Right atrium auricular region (tissue), 2 donors: Measurements from ENCODE around the gene CREBRF. TPM values are rescaled to one million over a fixed set of nuclear protein-coding genes. Genes with fewer than 3 reads are reported as not detected.

Source experiments
- DNase-seq: peaks from one replicate; pipeline ENCODE4 v3.0.0-alpha.2; 2019; ENCODE audit warnings: low spot score
- H3K27ac ChIP-seq, 2 donors: fragments of 200-600 bp; sonication (generic); 1 replicate in 1 of 2; 2 replicates in 1 of 2; pipeline ENCODE4 v1.5.1; 2016 to 2019
- H3K27me3 ChIP-seq, 2 donors: fragments of 200-600 bp; sonication (generic); one replicate each; pipeline versions ENCODE4 v1.5.1 to v1.6.0; 2017 to 2019
- H3K36me3 ChIP-seq: fragments of 200-600 bp; sonication (generic); one replicate; pipeline ENCODE4 v1.5.1; 2016
- H3K4me1 ChIP-seq, 2 donors: fragments of 200-600 bp; sonication (generic); one replicate each; pipeline versions ENCODE4 v1.5.1 to v1.6.0; 2017 to 2019
- H3K4me3 ChIP-seq, 2 donors: fragments of 200-600 bp; sonication (generic); 1 replicate in 1 of 2; 2 replicates in 1 of 2; pipeline ENCODE4 v1.5.1; 2017 to 2019; ENCODE audit warnings: mild to moderate bottlenecking in 1 of 2, moderate library complexity in 1 of 2
- H3K9me3 ChIP-seq, 2 donors: fragments of 200-600 bp; sonication (generic); one replicate each; pipeline ENCODE4 v1.5.1; 2019
- CTCF ChIP-seq, 2 donors: fragments of 200-600 bp; sonication (generic); IDR thresholded peaks; one replicate each; pipeline ENCODE4 v1.5.1; 2019; ENCODE audit warnings: antibody characterized with exemption in 2 of 2
- total RNA-seq, 2 donors: library from RNA; depleted of rRNA; stranded (reverse); fragments of >200 nt; gene quantifications; one replicate each; pipeline ENCODE4 v1.1.0, GENCODE V29; 2016

Gene CREBRF
- total RNA-seq, 2 donors from 2014 or later, result 20.9 to 22.5 TPM

GRCh38 chr5:173178369-173178910 is 122.3 kb downstream of the CREBRF start:
- no peak overlapping the region for H3K27ac ChIP-seq
- H3K9me3 ChIP-seq, result peaks cover 0 to 8% of the 10 kb centered on the region in 2 donors
- no peaks in the 10 kb centered on the region for H3K4me1 ChIP-seq
- H3K27me3 ChIP-seq, result no peaks in the 10 kb centered on the region
- no peak overlapping the region for H3K4me3 ChIP-seq
- TF ChIP-seq CTCF (IDR thresholded peaks at IDR 0.05), result no peak
- H3K36me3 ChIP-seq, result no peaks in the 10 kb centered on the region
- no peak for DNase-seq

- Histone ChIP-seq H3K4me1 (no peaks in the 10 kb centered on the region), H3K27ac (no peak overlapping the region), H3K9me3 (peaks cover 0 to 8% of the 10 kb centered on the region in 2 donors), H3K36me3 (no peaks in the 10 kb centered on the region), H3K27me3 (no peaks in the 10 kb centered on the region), H3K4me3 (no peak overlapping the region)
- TF ChIP-seq CTCF (IDR thresholded peaks at IDR 0.05), result no peak
- no peak for DNase-seq
Observed at GRCh38 chr5:173180331-173180730, 124.2 kb downstream of the CREBRF start.

- Histone ChIP-seq H3K4me3 (no peak overlapping the region), H3K27ac (no peak overlapping the region), H3K36me3 (no peaks in the 10 kb centered on the region), H3K27me3 (no peaks in the 10 kb centered on the region), H3K4me1 (no peaks in the 10 kb centered on the region), H3K9me3 (no peaks in the 10 kb centered on the region)
- DNase-seq, result no peak
- no peak for TF ChIP-seq CTCF (IDR thresholded peaks at IDR 0.05)
Observed at GRCh38 chr5:173187054-173187743, 131.0 kb downstream of the CREBRF start.

GRCh38 chr5:173188280-173188679 is 132.1 kb downstream of the CREBRF start:
- Histone ChIP-seq H3K27me3 (no peaks in the 10 kb centered on the region), H3K36me3 (no peaks in the 10 kb centered on the region), H3K9me3 (no peaks in the 10 kb centered on the region), H3K4me3 (no peak overlapping the region), H3K27ac (no peak overlapping the region), H3K4me1 (no peaks in the 10 kb centered on the region)
- DNase-seq, result no peak
- no peak for TF ChIP-seq CTCF (IDR thresholded peaks at IDR 0.05)

Other genes starting within 250 kb of the CREBRF start
- gene ERGIC1, start 222.1 kb upstream of the CREBRF start, total RNA-seq, result 100 to 1,000 TPM in 1 of 2 donors, 10 to 100 TPM in 1; 70.7 to 113 TPM
- gene RPL26L1, start 96.9 kb upstream of the CREBRF start, total RNA-seq, result 10 to 100 TPM; 21.1 to 30.1 TPM
- 100 to 1,000 TPM; 156 to 193 TPM for gene ATP6V0E1, start 72.6 kb upstream of the CREBRF start, total RNA-seq
- gene BNIP1, start 88.2 kb downstream of the CREBRF start, total RNA-seq, result 10 to 100 TPM in 1 of 2 donors, 1 to 10 TPM in 1; 7.2 to 11.6 TPM
- 100 to 1,000 TPM; 285 to 402 TPM for gene NKX2-5, start 178.9 kb downstream of the CREBRF start, total RNA-seq